Endothelial cell of umbilical vein (primary cell): Measurements from ENCODE around the gene PPP1CB. TPM values are rescaled to one million over a fixed set of nuclear protein-coding genes. Genes with fewer than 3 reads are reported as not detected.

Source experiments
- BruUV-seq: library from RNA; stranded (reverse); fragments of 400-500 nt; replicated peaks from 2 replicates; lab custom pipeline; 2021; lab: Mats Ljungman, UMichigan
- CTCF ChIA-PET: fragments of 300-600, 350-600 bp; sonication (Branson Sonifier 250); formaldehyde crosslinking; loops from one replicate; lab custom pipeline; 2021; ENCODE audit warnings: antibody characterized with exemption, inconsistent platforms; lab: Charles Lee
- POLR2A ChIA-PET: fragments of 300-600, 350-600 bp; sonication (Branson Sonifier 250); formaldehyde crosslinking; loops from one replicate; lab custom pipeline; 2021; ENCODE audit warnings: antibody characterized with exemption, inconsistent platforms; lab: Charles Lee
- DNase-seq: peaks from one replicate; pipeline ENCODE4 v3.0.0-alpha.2; 2011; ENCODE audit warnings: low read depth, low spot score
- FAIRE-seq: peaks from 2 replicates; lab custom pipeline; 2011; peaks lifted over from hg19 to GRCh38; lab: Jason Lieb, UNC
- H2AFZ ChIP-seq: 2 replicates; pipeline ENCODE4 v1.6.0; 2012; ENCODE audit warnings: low read depth, low read length, control low read depth, inconsistent platforms
- H3K27ac ChIP-seq: 2 replicates; pipeline ENCODE4 v1.5.1; 2011; ENCODE audit warnings: low read depth, mild to moderate bottlenecking, control low read depth, low read length, moderate library complexity; ENCODE audit not compliant: insufficient read depth
- H3K27me3 ChIP-seq, 2 experiments: 2 replicates each; pipeline versions ENCODE4 v1.6.0 to v1.6.1; 2011; ENCODE audit warnings: low read length in 2 of 2, mixed read lengths in 1 of 2; ENCODE audit not compliant: control insufficient read depth in 2 of 2, insufficient read depth in 2 of 2
- H3K36me3 ChIP-seq, 2 experiments: 2 replicates in 1 of 2; 3 replicates in 1 of 2; pipeline ENCODE4 v1.5.1; 2011; ENCODE audit warnings: low read length in 2 of 2, mild to moderate bottlenecking in 1 of 2, moderate library complexity in 1 of 2; ENCODE audit not compliant: control insufficient read depth in 2 of 2, insufficient read depth in 2 of 2; ENCODE audit errors: extremely low read depth in 1 of 2
- H3K4me1 ChIP-seq: 3 replicates; pipeline ENCODE4 v1.5.1; 2011; ENCODE audit warnings: mild to moderate bottlenecking, low read length; ENCODE audit not compliant: control insufficient read depth, insufficient read depth; ENCODE audit errors: extremely low read depth
- H3K4me2 ChIP-seq: 2 replicates; pipeline ENCODE4 v1.6.1; 2011; ENCODE audit warnings: low read length, control low read depth, mixed read lengths; ENCODE audit not compliant: insufficient read depth
- H3K4me3 ChIP-seq, 3 experiments: fragments of 200-600 bp in 1 of 3; sonication (generic), shearing (Covaris generic) in 1 of 3; replicated peaks in 1 of 3; 2 replicates each; pipeline ENCODE4 v1.5.1; 2011 to 2016; ENCODE audit warnings: control low read depth in 3 of 3, low read length in 3 of 3, mild to moderate bottlenecking in 2 of 3, inconsistent platforms in 1 of 3, low read depth in 1 of 3, moderate library complexity in 1 of 3; ENCODE audit not compliant: insufficient read depth in 1 of 3
- H3K79me2 ChIP-seq: 2 replicates; pipeline ENCODE4 v1.6.0; 2012; ENCODE audit warnings: low read length, inconsistent platforms; ENCODE audit not compliant: control insufficient read depth, insufficient read depth
- H3K9ac ChIP-seq: replicated peaks from 2 replicates; pipeline ENCODE3; 2011; ENCODE audit warnings: low read length, control low read depth; ENCODE audit not compliant: insufficient read depth; ENCODE audit errors: extremely low read depth
- H3K9me1 ChIP-seq: replicated peaks from 3 replicates; pipeline ENCODE4 v1.6.0; 2011; ENCODE audit warnings: mild to moderate bottlenecking, low read length; ENCODE audit not compliant: control insufficient read depth, insufficient read depth; ENCODE audit errors: extremely low read depth
- H3K9me3 ChIP-seq: replicated peaks from 2 replicates; pipeline ENCODE4 v1.5.1; 2012; ENCODE audit warnings: low read length, inconsistent platforms; ENCODE audit not compliant: control insufficient read depth, insufficient read depth
- H4K20me1 ChIP-seq: replicated peaks from 2 replicates; pipeline ENCODE3; 2011; ENCODE audit warnings: mild to moderate bottlenecking, low read length; ENCODE audit not compliant: control insufficient read depth, insufficient read depth; ENCODE audit errors: extremely low read depth
- EZH2 ChIP-seq: IDR thresholded peaks from 2 replicates; pipeline ENCODE4 v1.6.1; 2012; ENCODE audit warnings: borderline replicate concordance, low read depth, mild to moderate bottlenecking, moderate library complexity, low read length, inconsistent platforms; ENCODE audit not compliant: severe bottlenecking
- FOS ChIP-seq: IDR thresholded peaks from 2 replicates; pipeline ENCODE4 v1.6.1; 2011; ENCODE audit warnings: mild to moderate bottlenecking, low read length, moderate library complexity, borderline replicate concordance; ENCODE audit not compliant: insufficient read depth
- GATA2 ChIP-seq: IDR thresholded peaks from 2 replicates; pipeline ENCODE4 v1.7.0; 2011; ENCODE audit warnings: low read depth, mild to moderate bottlenecking, moderate library complexity, mixed read lengths, low read length; ENCODE audit not compliant: insufficient read length, insufficient read depth
- JUN ChIP-seq: IDR thresholded peaks from 2 replicates; pipeline ENCODE4 v1.6.1; 2011; ENCODE audit warnings: borderline replicate concordance, low read depth; ENCODE audit not compliant: insufficient read length, insufficient read depth
- MYC ChIP-seq: IDR thresholded peaks from one replicate; pipeline ENCODE4 v1.6.1; 2011; ENCODE audit warnings: mild to moderate bottlenecking, low read depth, low read length
- POLR2A ChIP-seq: IDR thresholded peaks from 2 replicates; pipeline ENCODE4 v1.6.1; 2012; ENCODE audit warnings: low read depth, mild to moderate bottlenecking, control low read depth, low read length
- POLR2AphosphoS5 ChIP-seq: IDR thresholded peaks from 2 replicates; pipeline ENCODE4 v1.6.1; 2012; ENCODE audit warnings: low read depth, mild to moderate bottlenecking, control low read depth, low read length, moderate library complexity; ENCODE audit not compliant: insufficient read depth
- dilution Hi-C: fragments of 300-500 bp; cut with MboI; formaldehyde crosslinking; loops from one replicate; pipeline ENCODE4 v1.15.0; 2019; ENCODE audit warnings: low sequenced_read_pairs; ENCODE audit not compliant: extremely low pct_ligation_motif_present
- intact Hi-C: fragments of 100-400 bp; cut with micrococcal nuclease; formaldehyde crosslinking; loops from one replicate; pipeline ENCODE4 v1.10.0; 2022
- polyA plus RNA-seq, 4 experiments: library from polyadenylated mRNA; depleted of rRNA in 3 of 4; stranded (reverse) in 3 of 4; unstranded in 1 of 4; fragments of >200 nt; gene quantifications; 2 replicates each; pipeline versions ENCODE4 v1.2.1 to v1.2.3, GENCODE V29; 2011 to 2012; ENCODE audit warnings: missing spikeins in 1 of 4
- total RNA-seq: library from RNA; stranded (reverse); gene quantifications from 2 replicates; pipeline ENCODE4 v1.2.3, GENCODE V29; 2021
- TF ChIP-seq, protein P1 (sequence below): IDR thresholded peaks from 2 replicates; pipeline ENCODE4 v1.6.1; 2011; ENCODE audit not compliant: insufficient read depth, insufficient read length
- TF ChIP-seq, protein P2 (sequence below), 2 donors: IDR thresholded peaks; 1 replicate in 1 of 2; 2 replicates in 1 of 2; pipeline ENCODE4 v1.5.1; 2011; ENCODE audit warnings: low read length in 2 of 2, mild to moderate bottlenecking in 2 of 2, moderate library complexity in 2 of 2, control low read depth in 1 of 2, inconsistent platforms in 1 of 2, low read depth in 1 of 2; ENCODE audit not compliant: insufficient read depth in 1 of 2; ENCODE audit errors: extremely low read depth in 1 of 2

Gene PPP1CB
- total and polyA plus RNA-seq, 2 donors (not counting 3 experiments of a cell fraction or from before 2014, with no cell fraction given): 29.8 to 163 TPM

GRCh38 chr2:28745876-28746275 is 5.8 kb upstream of the PPP1CB start:
- H3K9ac ChIP-seq: no peak overlapping the region
- H3K79me2 ChIP-seq: no peaks in the 10 kb centered on the region
- no peaks in the 10 kb centered on the region for H3K9me3 ChIP-seq
- BruUV-seq: no TSS peak
- no peaks in the 10 kb centered on the region for H3K9me1 ChIP-seq
- POLR2A ChIA-PET: no interaction called here
- H3K27ac ChIP-seq: no peak overlapping the region
- DNase-seq: no peak
- CTCF ChIA-PET: no interaction called here
- H4K20me1 ChIP-seq: no peaks in the 10 kb centered on the region
- no peak overlapping the region for H2AFZ ChIP-seq
- H3K4me2 ChIP-seq: no peak overlapping the region
- no peaks in the 10 kb centered on the region for H3K27me3 ChIP-seq
- intact Hi-C loops: no loop called here
- H3K4me3 ChIP-seq: no peak overlapping the region
- no peak for FAIRE-seq
- no peaks in the 10 kb centered on the region for H3K36me3 ChIP-seq
- TF ChIP-seq EZH2 (no peak), POLR2AphosphoS5 (no peak), JUN (no peak), FOS (no peak), POLR2A (no peak), GATA2 (no peak), MYC (no peak)
- TF ChIP-seq, protein P1, sequence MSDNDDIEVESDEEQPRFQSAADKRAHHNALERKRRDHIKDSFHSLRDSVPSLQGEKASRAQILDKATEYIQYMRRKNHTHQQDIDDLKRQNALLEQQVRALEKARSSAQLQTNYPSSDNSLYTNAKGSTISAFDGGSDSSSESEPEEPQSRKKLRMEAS: no peak
- TF ChIP-seq, protein P2, sequence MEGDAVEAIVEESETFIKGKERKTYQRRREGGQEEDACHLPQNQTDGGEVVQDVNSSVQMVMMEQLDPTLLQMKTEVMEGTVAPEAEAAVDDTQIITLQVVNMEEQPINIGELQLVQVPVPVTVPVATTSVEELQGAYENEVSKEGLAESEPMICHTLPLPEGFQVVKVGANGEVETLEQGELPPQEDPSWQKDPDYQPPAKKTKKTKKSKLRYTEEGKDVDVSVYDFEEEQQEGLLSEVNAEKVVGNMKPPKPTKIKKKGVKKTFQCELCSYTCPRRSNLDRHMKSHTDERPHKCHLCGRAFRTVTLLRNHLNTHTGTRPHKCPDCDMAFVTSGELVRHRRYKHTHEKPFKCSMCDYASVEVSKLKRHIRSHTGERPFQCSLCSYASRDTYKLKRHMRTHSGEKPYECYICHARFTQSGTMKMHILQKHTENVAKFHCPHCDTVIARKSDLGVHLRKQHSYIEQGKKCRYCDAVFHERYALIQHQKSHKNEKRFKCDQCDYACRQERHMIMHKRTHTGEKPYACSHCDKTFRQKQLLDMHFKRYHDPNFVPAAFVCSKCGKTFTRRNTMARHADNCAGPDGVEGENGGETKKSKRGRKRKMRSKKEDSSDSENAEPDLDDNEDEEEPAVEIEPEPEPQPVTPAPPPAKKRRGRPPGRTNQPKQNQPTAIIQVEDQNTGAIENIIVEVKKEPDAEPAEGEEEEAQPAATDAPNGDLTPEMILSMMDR (IDR thresholded peaks at IDR 0.05; ENCODE audit: extremely low read depth in 1 of 2, insufficient read depth in 1 of 2, low read depth in 1 of 2, low read length in 2 of 2): no peak
- dilution Hi-C loops: no loop called here
- peaks cover 6% of the 10 kb centered on the region for H3K4me1 ChIP-seq
